Measurements from ENCODE around the gene GAS2L1. TPM values are rescaled to one million over a fixed set of nuclear protein-coding genes. Genes with fewer than 3 reads are reported as not detected.

The GAS2L1 gene
- total and polyA plus RNA-seq, 2 donors from 2014 or later, result 24.2 to 27.2 TPM

GRCh38 chr22:29316141-29316828 is 9.8 kb downstream of the GAS2L1 start:
- TF ChIP-seq CTCF (IDR thresholded peaks at IDR 0.05; ENCODE audit: borderline replicate concordance, extremely low read depth, insufficient read depth), result no peak
- no peak overlapping the region for H3K9ac ChIP-seq (ENCODE audit: low read length in 3 of 3)
- FAIRE-seq (no peak), DNase-seq (peak in 1 of 5 donors; percentile 45)
- H3K4me1 ChIP-seq (ENCODE audit: control insufficient read depth in 2 of 3, insufficient read depth in 2 of 3, low read depth in 1 of 3, low read length in 3 of 3), result peaks cover 0 to 13% (median 0%) of the 10 kb centered on the region in 3 donors
- intact Hi-C loops (cut with DNase I), result no loop called here
- H3K9me3 ChIP-seq (ENCODE audit: control insufficient read depth in 2 of 3, insufficient read depth in 1 of 3, low read length in 3 of 3), result no peaks in the 10 kb centered on the region
- no peak overlapping the region for H3K4me3 ChIP-seq (ENCODE audit: low read length in 3 of 3)
- no peak overlapping the region for H3K27ac ChIP-seq (ENCODE audit: low read depth in 2 of 2, low read length in 2 of 2)
- H3K27me3 ChIP-seq (ENCODE audit: control insufficient read depth, insufficient read depth, low read length), result peaks cover 16% of the 10 kb centered on the region
- H3K36me3 ChIP-seq (ENCODE audit: control insufficient read depth in 2 of 3, insufficient read depth in 3 of 3, low read length in 3 of 3), result no peaks in the 10 kb centered on the region

- FAIRE-seq, result no peak
- TF ChIP-seq CTCF (IDR thresholded peaks at IDR 0.05; ENCODE audit: borderline replicate concordance, extremely low read depth, insufficient read depth), result no peak
- peaks cover 14% of the 10 kb centered on the region for H3K27me3 ChIP-seq (ENCODE audit: control insufficient read depth, insufficient read depth, low read length)
These were observed 11.5 kb downstream of the GAS2L1 start for GRCh38 chr22:29317827-29318454.

GRCh38 chr22:29319072-29319471 is 12.6 kb downstream of the GAS2L1 start:
- FAIRE-seq (no peak), DNase-seq (no peak)
- Histone ChIP-seq H3K27me3 (ENCODE audit: control insufficient read depth, insufficient read depth, low read length) (peaks cover 7% of the 10 kb centered on the region), H3K9me3 (ENCODE audit: control insufficient read depth in 2 of 3, insufficient read depth in 1 of 3, low read length in 3 of 3) (no peaks in the 10 kb centered on the region), H3K4me3 (ENCODE audit: low read length in 3 of 3) (no peak overlapping the region), H3K36me3 (ENCODE audit: control insufficient read depth in 2 of 3, insufficient read depth in 3 of 3, low read length in 3 of 3) (no peaks in the 10 kb centered on the region), H3K4me1 (ENCODE audit: control insufficient read depth in 2 of 3, insufficient read depth in 2 of 3, low read depth in 1 of 3, low read length in 3 of 3) (peaks cover 0 to 5% (median 0%) of the 10 kb centered on the region in 3 donors), H3K9ac (ENCODE audit: low read length in 3 of 3) (no peak overlapping the region), H3K27ac (ENCODE audit: low read depth in 2 of 2, low read length in 2 of 2) (no peak overlapping the region)
- intact Hi-C loops (cut with DNase I), result no loop called here
- TF ChIP-seq CTCF (IDR thresholded peaks at IDR 0.05; ENCODE audit: borderline replicate concordance, extremely low read depth, insufficient read depth), result no peak

More at GRCh38 chr22:29317827-29318454, 11.5 kb downstream of the GAS2L1 start:
- no peak overlapping the region for H3K27ac ChIP-seq (ENCODE audit: low read depth in 2 of 2, low read length in 2 of 2)
- H3K4me1 ChIP-seq (ENCODE audit: control insufficient read depth in 2 of 3, insufficient read depth in 2 of 3, low read depth in 1 of 3, low read length in 3 of 3), result peaks cover 0 to 13% (median 0%) of the 10 kb centered on the region in 3 donors
- intact Hi-C loops (cut with DNase I), result no loop called here
- no peaks in the 10 kb centered on the region for H3K36me3 ChIP-seq (ENCODE audit: control insufficient read depth in 2 of 3, insufficient read depth in 3 of 3, low read length in 3 of 3)
- DNase-seq, result no peak
- no peak overlapping the region for H3K4me3 ChIP-seq (ENCODE audit: low read length in 3 of 3)
- no peaks in the 10 kb centered on the region for H3K9me3 ChIP-seq (ENCODE audit: control insufficient read depth in 2 of 3, insufficient read depth in 1 of 3, low read length in 3 of 3)
- H3K9ac ChIP-seq (ENCODE audit: low read length in 3 of 3), result no peak overlapping the region

Data from kidney (tissue), 14 donors.